ENCODE data around the gene SUPT16H.
A peak's percentile ranks its signal among the peaks of the same experiment; 100 is the strongest.
"Not testable (repeated sequence)": the region's sequence is repeated elsewhere in the genome, so short reads cannot be mapped to it uniquely, and the experiment has no call there.

SUPT16H gene

DNA sequence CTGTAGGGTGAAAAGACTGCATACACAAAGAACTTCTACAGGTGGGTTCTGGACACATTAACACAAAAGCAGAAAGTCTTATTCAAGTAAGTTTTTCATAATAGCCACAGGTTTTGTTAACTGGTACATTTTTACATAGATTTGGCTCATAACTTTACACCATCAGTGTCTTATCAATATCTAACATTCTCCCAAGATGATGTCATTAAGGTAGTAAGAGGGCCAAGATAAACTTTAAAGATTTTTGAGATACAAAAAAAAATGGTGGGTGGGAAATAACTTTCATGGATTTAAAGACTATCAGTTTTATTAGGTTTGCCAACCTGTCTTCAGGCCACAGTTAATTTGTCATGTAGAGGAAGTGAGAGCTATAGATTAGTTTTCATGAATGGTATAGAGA lies 1.7 kb downstream of the SUPT16H start:
- Histone ChIP-seq H3K36me3 (ENCODE audit: insufficient read depth, low read length) (peaks cover 58% of the 10 kb centered on the region), H3K9ac (ENCODE audit: insufficient read length) (peak overlapping the region; percentile 99), H3K27ac (0 out of 2 replicates have a peak overlapping the region, but pooled peaks have one; percentile 26), H3K4me3 (peak overlapping the region; percentile 89), H3K9me3 (ENCODE audit: low read depth, low read length) (no peaks in the 10 kb centered on the region)
- DNase-seq (ENCODE audit: low read depth, low spot score): no peak
- no peak for TF ChIP-seq EZH2 (IDR thresholded peaks at IDR 0.05)
- TF ChIP-seq FOXP2 (optimal IDR thresholded peaks at IDR 0.05; ENCODE audit: control extremely low read depth, extremely low read length, insufficient read depth): no peak
- TF ChIP-seq POLR2AphosphoS5 (IDR thresholded peaks at IDR 0.05; ENCODE audit: borderline replicate concordance, low read depth, low read length): no peak

DNA sequence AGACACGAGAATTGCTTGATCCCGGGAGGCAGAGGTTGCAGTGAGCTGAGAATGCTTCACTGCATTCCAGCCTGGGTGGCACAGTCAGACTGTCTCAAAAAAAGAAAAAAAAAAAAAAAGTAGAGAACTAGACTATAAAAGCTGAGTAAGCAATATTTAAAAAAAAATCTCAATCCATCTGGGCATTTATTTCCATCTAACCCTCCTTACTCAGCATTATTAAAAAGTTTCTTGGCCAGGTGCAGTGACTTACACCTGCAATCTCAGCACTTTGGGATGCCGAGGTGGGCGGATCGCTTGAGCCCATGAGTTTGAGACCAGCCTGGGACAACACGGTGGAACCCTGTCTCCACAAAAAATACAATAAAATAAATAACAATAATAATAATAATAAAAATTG lies 4.5 kb downstream of the SUPT16H start:
- Histone ChIP-seq H3K36me3 (ENCODE audit: insufficient read depth, low read length) (peaks cover 64% of the 10 kb centered on the region), H3K9ac (ENCODE audit: insufficient read length) (no peak overlapping the region), H3K27ac (no peak overlapping the region), H3K4me3 (no peak overlapping the region), H3K9me3 (ENCODE audit: low read depth, low read length) (no peaks in the 10 kb centered on the region)
- no peak for DNase-seq (ENCODE audit: low read depth, low spot score)
- no peak for TF ChIP-seq EZH2 (IDR thresholded peaks at IDR 0.05)
- no peak for TF ChIP-seq FOXP2 (optimal IDR thresholded peaks at IDR 0.05; ENCODE audit: control extremely low read depth, extremely low read length, insufficient read depth)
- no peak for TF ChIP-seq POLR2AphosphoS5 (IDR thresholded peaks at IDR 0.05; ENCODE audit: borderline replicate concordance, low read depth, low read length)

DNA sequence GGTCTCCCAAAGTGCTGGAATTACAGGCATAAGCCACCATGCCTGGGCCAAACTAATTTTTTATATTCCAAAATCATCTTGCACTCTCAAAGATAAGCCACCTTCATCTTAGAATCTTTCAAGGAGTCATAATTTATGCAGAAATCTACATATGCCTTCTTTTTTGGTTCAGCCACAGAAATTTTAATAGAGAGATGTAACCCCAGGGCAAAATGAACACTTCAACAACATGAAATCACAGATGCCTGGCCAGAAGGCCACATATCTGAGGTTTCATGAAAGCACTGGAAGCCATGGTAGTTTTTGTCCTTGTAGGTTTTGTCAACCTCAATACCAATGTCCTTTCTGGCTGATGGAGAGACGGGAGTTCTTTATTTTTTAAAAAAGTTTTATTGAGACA lies 9.8 kb downstream of the SUPT16H start:
- no peak for TF ChIP-seq EZH2 (IDR thresholded peaks at IDR 0.05)
- no peak for TF ChIP-seq FOXP2 (optimal IDR thresholded peaks at IDR 0.05; ENCODE audit: control extremely low read depth, extremely low read length, insufficient read depth)
- 0 out of 2 replicates have a peak, but pooled peaks have one; percentile 2 for TF ChIP-seq POLR2AphosphoS5 (IDR thresholded peaks at IDR 0.05; ENCODE audit: borderline replicate concordance, low read depth, low read length)
- Histone ChIP-seq H3K4me3 (no peak overlapping the region), H3K36me3 (ENCODE audit: insufficient read depth, low read length) (peaks cover 92% of the 10 kb centered on the region), H3K9ac (ENCODE audit: insufficient read length) (no peak overlapping the region), H3K9me3 (ENCODE audit: low read depth, low read length) (no peaks in the 10 kb centered on the region), H3K27ac (peak overlapping the region; percentile 58)
- no peak for DNase-seq (ENCODE audit: low read depth, low spot score)

DNA sequence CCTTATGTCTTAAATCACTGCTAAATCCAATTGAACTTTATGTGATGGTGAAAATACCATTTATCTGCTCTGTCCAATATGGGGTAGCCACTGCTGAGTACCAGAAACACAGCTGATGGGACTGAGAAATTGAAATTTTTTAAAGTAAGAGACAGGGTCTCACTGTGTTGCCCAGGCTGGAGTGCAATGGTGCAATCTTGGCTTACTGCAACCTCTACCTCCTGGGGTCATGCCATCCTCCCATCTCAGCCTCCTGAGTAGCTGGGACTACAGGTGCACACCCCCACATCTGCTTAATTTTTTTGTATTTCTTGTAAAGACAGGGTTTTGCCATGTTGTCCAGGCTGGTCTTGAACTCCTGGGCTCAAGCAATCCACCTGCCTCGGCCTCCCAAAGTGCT lies 11.0 kb downstream of the SUPT16H start:
- DNase-seq (ENCODE audit: low read depth, low spot score); H3K9ac ChIP-seq (ENCODE audit: insufficient read length); H3K27ac ChIP-seq; H3K4me3 ChIP-seq; H3K9me3 ChIP-seq (ENCODE audit: low read depth, low read length): not testable (repeated sequence)
- H3K36me3 ChIP-seq (ENCODE audit: insufficient read depth, low read length): peaks cover 93% of the 10 kb centered on the region
- peak; percentile 11; the same call in 1 of the 2 replicates for TF ChIP-seq POLR2AphosphoS5 (IDR thresholded peaks at IDR 0.05; ENCODE audit: borderline replicate concordance, low read depth, low read length)

- no peak overlapping the region for H3K27ac ChIP-seq
- H3K9me3 ChIP-seq (ENCODE audit: low read depth, low read length): no peaks in the 10 kb centered on the region
- TF ChIP-seq POLR2AphosphoS5 (IDR thresholded peaks at IDR 0.05; ENCODE audit: borderline replicate concordance, low read depth, low read length): no peak
- TF ChIP-seq FOXP2 (optimal IDR thresholded peaks at IDR 0.05; ENCODE audit: control extremely low read depth, extremely low read length, insufficient read depth): no peak
- no peak for TF ChIP-seq EZH2 (IDR thresholded peaks at IDR 0.05)
- DNase-seq (ENCODE audit: low read depth, low spot score): no peak
- peaks cover 96% of the 10 kb centered on the region for H3K36me3 ChIP-seq (ENCODE audit: insufficient read depth, low read length)
- no peak overlapping the region for H3K9ac ChIP-seq (ENCODE audit: insufficient read length)
- no peak overlapping the region for H3K4me3 ChIP-seq
These were observed 13.7 kb downstream of the SUPT16H start for GRCh38 chr14:21369949-21370679.

DNA sequence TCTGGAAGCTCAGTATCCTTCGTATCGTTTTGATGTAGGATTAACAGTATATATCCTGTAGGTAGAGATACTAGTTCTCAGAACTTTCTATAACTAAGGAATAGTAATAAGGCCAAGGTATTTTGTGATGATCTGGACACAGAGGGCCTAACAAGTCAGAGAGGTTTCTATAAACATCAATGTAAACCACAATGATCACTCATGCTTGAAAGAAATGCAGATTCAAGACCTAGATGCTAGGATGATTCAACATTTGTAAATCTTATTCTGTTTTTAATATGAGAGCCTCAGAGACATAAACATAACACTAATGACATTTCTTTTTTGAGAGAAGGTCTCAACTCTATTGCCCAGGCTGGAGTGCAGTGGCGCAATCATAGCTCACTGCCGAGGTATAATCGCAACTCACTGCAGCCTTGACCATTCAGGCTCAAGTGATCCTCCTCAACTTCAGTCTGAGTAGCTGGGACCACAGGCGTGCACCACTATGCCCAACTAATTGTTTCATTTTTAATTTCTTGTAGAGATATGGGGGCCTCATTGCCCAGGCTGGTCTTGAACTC lies 16.2 kb downstream of the SUPT16H start:
- Histone ChIP-seq H3K36me3 (ENCODE audit: insufficient read depth, low read length) (peaks cover 100% of the 10 kb centered on the region), H3K27ac (no peak overlapping the region), H3K9ac (ENCODE audit: insufficient read length) (no peak overlapping the region), H3K4me3 (no peak overlapping the region), H3K9me3 (ENCODE audit: low read depth, low read length) (no peaks in the 10 kb centered on the region)
- no peak for TF ChIP-seq FOXP2 (optimal IDR thresholded peaks at IDR 0.05; ENCODE audit: control extremely low read depth, extremely low read length, insufficient read depth)
- no peak for TF ChIP-seq EZH2 (IDR thresholded peaks at IDR 0.05)
- TF ChIP-seq POLR2AphosphoS5 (IDR thresholded peaks at IDR 0.05; ENCODE audit: borderline replicate concordance, low read depth, low read length): no peak
- DNase-seq (ENCODE audit: low read depth, low spot score): no peak

DNA sequence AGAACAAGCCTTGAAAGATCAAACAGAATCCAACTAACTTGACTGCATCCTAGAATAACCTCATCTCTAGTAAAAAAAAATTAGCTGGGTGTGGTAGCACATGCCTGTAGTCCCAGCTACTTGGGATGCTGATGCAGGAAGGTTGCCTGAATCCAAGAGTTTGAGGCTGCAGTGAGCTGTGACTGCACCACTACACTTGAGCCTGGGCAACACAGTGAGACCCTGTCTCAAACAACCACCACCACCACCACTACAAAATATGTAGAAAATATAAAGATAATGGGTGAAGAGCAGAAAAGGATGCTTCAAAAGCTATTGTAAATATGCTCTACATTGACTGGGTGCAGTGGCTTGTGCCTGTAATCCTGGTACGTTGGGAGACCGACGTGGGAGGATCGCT lies 27.3 kb downstream of the SUPT16H start:
- no peak overlapping the region for H3K9ac ChIP-seq (ENCODE audit: insufficient read length)
- TF ChIP-seq FOXP2 (optimal IDR thresholded peaks at IDR 0.05; ENCODE audit: control extremely low read depth, extremely low read length, insufficient read depth): no peak
- TF ChIP-seq POLR2AphosphoS5 (IDR thresholded peaks at IDR 0.05; ENCODE audit: borderline replicate concordance, low read depth, low read length): no peak
- TF ChIP-seq EZH2 (IDR thresholded peaks at IDR 0.05): no peak
- H3K27ac ChIP-seq: no peak overlapping the region
- peaks cover 98% of the 10 kb centered on the region for H3K36me3 ChIP-seq (ENCODE audit: insufficient read depth, low read length)
- no peak overlapping the region for H3K4me3 ChIP-seq
- DNase-seq (ENCODE audit: low read depth, low spot score): no peak
- H3K9me3 ChIP-seq (ENCODE audit: low read depth, low read length): no peaks in the 10 kb centered on the region

- DNase-seq (ENCODE audit: low read depth, low spot score): no peak
- Histone ChIP-seq H3K27ac (no peak overlapping the region), H3K4me3 (no peak overlapping the region), H3K9me3 (ENCODE audit: low read depth, low read length) (no peaks in the 10 kb centered on the region), H3K9ac (ENCODE audit: insufficient read length) (no peak overlapping the region), H3K36me3 (ENCODE audit: insufficient read depth, low read length) (peaks cover 70% of the 10 kb centered on the region)
- TF ChIP-seq EZH2 (IDR thresholded peaks at IDR 0.05): no peak
- TF ChIP-seq FOXP2 (optimal IDR thresholded peaks at IDR 0.05; ENCODE audit: control extremely low read depth, extremely low read length, insufficient read depth): no peak
- no peak for TF ChIP-seq POLR2AphosphoS5 (IDR thresholded peaks at IDR 0.05; ENCODE audit: borderline replicate concordance, low read depth, low read length)
These were observed 31.2 kb downstream of the SUPT16H start for GRCh38 chr14:21352587-21352986.
